ENCODE results near the gene BMPR1B.

Gene BMPR1B

DNA sequence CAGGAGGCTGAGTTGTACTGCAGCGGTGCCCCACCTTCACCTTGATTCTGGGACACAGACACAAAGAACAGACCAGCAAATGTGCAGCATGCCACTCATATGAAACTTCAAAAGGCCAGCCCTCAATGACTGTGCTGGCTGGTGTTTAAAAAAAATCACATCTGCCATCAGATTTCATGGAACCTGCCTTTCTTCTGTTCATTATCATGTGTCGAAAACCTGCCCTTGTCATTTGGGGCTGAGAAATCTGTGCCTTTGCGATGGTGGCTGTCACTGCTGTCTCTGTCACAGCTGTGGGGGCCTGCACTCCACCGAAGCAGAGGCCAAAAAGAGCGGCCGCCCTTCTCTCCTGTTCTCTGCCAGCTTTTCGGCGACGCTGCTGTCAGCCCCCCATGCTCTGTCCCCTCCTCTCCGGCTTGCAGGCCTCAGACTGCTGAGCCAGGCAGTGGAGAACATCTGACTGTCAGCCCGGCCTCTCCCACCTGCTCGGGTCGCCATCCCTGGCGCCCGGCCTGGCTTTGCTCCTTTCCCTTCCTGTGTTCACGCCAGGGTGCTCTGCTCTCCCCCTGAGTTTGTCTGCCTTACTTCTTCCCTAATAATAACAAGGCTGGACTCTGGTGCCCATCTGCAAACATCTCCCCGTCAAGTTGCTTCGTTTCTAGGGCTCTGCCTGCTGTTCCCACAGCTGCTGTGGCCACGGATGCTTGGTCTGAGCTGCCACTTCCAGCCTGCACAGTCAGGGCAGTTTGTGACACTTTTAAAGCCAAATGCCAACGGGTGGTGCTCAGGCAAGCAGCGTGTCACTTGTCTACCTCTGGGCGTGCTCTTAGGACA, 435.9 kb downstream of the BMPR1B start:
- peak; percentile 77 for DNase-seq

DNA sequence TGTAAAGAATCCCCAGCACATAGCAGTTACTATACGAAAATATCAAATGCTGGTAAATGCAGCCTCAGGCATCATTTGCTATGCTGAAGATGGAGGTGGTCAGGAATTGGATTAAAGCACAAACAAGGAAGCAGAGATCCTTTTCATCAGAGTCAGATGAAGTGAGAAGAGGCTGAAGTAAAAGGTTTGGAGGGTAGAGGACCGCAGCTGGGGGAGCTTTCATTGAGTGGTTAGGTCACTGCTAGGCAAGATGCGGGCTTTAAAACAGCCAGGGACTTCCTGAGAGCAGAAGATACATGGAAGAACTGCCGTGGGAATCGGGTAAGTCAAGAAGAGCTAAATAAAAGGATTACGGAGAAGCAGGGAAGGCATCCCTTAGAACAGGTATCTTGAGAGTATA, 439.6 kb downstream of the BMPR1B start:
- DNase-seq: no peak

DNA sequence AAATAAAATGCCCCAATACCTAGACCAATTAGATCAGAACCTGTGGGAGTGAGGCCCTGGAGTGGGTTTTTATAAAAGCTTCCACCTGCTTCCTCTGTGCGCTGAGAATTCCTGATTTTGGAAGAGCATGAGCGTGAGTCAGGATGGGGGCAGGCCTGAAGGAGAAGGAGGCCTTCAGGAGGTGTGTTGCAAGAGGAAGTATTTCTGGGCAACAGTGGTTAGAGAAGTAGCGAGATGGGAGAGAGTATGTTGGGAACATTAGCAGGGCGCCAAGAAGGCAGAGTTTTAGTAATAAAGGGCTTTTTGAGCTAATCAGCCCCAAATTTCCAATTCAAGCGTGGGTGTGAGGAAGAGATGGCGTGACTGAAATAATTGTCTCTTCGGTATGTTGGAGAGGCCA, 441.2 kb downstream of the BMPR1B start:
- DNase-seq: no peak

DNA sequence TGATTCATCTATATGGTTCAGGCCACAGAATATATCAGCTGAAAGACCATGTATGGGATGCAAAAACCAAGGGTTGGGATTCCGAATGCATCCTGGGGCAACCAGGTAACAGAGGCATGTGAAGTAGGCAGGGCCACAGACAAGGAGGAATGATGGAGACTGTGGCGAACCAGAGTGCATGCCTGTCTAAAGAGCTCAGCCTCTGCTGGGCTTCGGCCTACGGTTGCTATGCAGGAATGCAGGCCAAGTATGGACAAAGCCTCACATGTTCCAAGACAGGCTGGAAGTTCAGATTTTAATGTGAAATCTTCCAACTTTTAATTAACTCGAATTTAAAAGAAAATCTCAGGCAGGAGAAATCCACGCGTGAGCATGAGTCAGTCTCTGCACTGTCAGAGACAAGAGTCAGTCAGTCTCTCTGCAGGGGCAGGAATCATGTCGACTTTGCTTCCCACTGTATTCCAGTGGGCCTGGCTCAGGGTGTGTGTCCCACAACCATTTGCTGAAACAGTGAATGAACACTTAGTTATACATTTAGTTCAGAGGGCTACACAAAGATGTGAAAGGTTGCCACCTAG, 446.6 kb downstream of the BMPR1B start:
- DNase-seq: no peak

DNA sequence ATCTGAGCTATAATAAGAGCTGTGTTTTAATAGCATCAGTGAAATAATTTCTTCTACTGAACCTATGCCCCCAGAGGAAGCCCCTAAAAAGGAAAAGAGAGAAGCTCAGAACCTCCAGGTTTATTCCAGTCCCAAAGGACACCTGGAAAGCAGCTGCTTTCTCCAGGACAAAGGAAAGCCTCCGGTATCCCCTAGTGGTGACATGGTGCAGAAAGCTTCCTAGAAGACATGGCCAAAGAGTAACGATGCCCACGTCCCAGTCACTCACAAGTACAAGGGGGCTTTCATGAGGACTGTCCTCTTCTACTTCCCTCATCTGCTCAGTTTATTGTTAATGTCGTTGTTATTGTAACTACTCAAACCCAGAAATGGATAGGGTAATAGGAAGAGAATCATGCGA, 447.1 kb downstream of the BMPR1B start:
- peak; percentile 58 for DNase-seq
